AG20443 (cell line): ENCODE measurements around the gene DAB2IP.

Experiments
- DNase-seq: peaks from one replicate; pipeline ENCODE4 v3.0.0; 2012; ENCODE audit warnings: low spot score, mixed read lengths

The DAB2IP gene

DNA sequence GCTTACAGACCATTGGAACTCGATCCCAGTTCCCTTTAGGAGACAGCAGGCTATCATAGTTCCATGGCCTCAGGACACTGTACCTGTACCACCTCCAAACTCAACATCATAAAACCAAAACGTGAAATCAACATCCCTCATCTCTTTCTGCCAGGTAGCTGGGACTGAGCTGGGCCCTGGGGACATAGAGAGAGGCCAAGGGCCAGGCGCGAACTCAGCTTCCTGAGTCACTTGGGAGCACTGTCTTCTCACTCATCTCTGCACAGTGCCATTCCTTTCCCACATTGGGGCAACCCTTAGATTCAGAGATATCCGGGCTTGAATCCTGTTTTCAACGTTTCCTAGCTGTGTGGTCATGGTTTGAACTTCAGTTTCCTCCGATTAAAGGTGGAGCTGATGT is 12.2 kb downstream of the DAB2IP start:
- no peak for DNase-seq

- no peak for DNase-seq
These were observed 14.9 kb downstream of the DAB2IP start for GRCh38 chr9:121666294-121666693.

DNA sequence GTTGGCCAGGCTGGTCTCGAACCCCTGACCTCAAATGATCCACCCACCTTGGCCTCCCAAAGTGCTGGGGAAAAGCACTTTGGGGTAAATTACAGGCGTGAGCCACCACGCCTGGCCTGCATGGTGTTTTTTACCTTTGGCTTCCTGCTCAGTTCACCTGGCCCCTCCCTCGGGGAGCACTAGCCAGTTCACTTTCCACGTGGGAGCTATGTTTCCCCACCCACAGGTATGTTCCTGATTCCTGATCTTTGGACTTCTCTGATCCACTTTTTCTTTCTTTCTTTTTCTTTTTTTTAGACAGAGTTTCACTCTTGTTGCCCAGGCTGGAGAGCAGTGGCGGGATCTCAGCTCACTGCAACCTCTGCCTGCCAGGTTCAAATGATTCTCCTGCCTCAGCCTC is 15.8 kb downstream of the DAB2IP start:
- DNase-seq, result no peak

DNA sequence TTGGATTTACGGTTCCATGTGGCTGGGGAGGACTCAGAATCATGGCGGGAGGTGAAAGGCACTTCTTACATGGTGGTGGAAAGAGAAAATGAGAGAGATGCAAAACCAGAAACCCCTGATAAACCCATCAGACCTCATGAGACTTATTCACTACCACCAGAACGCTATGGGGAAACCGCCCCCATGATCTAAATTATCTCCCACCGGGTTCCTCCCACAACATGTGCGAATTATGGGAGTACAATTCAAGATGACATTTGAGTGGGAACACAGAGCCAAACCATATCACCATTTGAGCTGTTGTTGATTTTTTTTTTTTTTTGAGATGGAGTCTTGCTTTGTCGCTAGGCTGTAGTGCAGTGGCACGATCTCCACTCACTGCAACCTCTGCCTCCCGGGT is 16.5 kb downstream of the DAB2IP start:
- DNase-seq, result no peak

DNA sequence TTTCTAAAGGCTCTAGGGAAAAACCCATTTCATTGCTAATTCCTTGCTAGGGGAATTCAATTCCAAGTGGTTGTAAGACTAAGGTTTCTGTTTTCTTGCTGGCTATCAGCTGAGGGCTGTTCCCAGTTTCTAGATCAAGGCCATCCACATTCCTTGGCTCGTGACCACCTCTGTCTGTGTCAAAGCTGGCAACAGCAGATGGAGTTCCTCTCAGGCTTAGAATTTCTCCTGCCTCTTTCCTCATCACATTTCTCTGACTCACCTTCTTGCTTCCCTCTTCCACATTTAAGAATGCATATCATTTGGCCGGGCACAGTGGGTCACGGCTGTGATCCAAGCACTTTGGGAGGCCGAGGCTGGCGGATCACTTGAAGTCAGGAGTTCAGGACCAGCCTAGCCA is 19.0 kb downstream of the DAB2IP start:
- peak; percentile 39 for DNase-seq

DNA sequence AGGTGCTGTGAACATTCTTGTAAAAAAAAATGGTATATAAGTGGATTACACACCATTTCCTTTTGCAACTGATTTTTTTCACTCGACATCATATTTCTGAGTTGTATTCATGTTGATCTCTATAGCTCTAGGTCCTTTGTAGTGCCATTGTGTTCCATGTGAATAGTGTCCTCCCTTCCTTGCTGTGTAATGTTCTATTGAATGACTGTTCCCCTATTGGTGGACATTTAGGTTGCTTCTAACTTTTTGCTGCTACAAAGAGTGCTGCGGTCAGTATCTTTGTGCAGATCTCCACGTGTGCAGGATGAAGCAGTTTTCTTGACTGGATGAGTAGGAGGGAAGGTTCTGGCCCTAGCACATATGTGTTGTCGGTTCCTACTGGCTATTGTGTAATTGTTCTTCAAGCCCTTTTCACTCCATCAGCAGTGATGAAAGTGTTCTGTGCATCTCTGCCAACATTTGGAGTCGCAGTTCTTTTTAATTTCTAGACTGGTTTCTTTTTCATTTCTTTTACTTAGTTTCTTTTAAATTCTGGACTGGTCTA is 20.2 kb downstream of the DAB2IP start:
- peak; percentile 35 for DNase-seq

- DNase-seq, result no peak
These were observed 20.8 kb downstream of the DAB2IP start for GRCh38 chr9:121672213-121672612.

- DNase-seq, result no peak
These were observed 21.6 kb downstream of the DAB2IP start for GRCh38 chr9:121672986-121673385.

DNA sequence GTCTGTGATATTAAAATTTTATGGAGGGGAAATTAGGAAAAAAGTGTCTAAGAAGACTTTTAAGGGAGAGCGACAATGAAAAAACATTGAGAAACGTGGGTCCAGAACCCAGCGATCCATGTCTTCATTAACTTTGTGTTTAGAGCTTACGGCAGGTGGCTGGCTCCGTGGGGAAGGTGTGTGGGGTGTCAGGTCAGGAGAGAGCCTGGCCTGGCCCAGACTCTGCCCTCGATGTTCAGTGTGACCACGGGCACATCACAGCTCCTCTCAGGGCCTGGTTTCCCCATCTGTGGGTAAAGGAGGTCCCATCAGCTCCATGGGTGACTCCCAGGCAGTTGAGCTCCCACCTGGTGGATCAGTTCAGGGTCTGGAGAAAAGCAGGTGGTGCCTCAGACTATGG is 22.1 kb downstream of the DAB2IP start:
- DNase-seq, result no peak

- DNase-seq, result no peak
These were observed 22.6 kb downstream of the DAB2IP start for GRCh38 chr9:121674017-121674416.

DNA sequence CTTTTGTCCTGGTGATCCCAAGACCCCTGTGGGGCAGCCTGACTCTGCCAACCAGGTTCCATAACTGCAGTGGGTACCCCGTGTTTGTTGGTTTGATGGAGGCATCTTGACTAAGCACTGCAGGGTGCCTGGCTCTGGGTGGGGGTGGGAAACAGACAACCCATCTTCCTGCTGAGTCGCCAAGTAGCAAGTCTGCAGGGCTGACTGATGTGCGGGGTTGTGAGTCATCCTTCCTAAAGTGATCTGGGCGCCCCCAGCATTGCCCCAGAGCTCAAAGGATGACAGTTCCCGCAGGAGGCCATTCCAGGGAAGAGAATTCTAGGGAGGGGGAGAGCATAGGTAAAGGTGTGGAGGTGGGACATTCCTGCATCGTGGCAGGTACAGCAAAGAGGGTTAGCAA is 23.5 kb downstream of the DAB2IP start:
- no peak for DNase-seq

GRCh38 chr9:121675381-121675780 is 23.9 kb downstream of the DAB2IP start:
- DNase-seq, result no peak

DNA sequence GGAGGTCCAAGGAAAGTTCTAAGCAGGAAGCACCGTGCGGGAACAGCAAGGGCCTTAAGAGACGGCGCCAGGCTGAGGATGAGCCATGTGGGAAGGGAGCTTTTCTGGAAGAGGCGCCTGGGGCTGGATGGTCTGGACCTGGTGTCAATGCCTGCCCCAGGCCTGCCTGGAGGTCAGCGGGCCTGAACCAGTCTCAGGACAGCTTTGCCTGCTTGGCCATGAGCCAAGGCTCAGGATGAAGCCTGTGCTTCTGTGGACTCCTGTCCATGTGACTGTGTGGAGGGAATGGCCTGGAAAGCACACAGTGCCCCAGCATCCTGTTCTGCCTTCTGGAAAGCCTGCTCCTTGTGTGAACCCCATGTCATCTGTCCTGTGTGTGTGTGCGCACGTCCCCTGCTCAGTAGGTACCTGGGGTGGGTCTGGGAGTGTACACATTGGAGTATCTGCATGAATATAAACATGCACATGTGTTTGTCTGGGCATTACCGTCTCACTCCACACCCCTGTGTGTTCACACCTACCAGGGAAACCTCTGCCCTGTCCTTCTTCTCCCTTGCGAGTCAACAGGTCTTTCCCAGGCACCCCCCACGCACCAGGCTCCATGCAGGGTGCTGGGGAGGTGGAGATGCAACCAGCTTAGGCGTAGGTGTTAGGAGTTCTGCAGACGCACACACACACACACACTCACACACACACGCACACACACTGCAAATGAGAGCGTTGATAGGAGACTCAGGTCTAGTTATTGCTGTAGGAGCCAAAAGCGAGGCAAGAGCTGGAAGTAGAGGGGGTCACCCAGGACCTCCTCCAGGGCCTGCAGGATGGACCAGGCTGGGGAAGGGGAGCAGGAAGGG is 24.8 kb downstream of the DAB2IP start:
- DNase-seq, result no peak

GRCh38 chr9:121676926-121677325 is 25.5 kb downstream of the DAB2IP start:
- DNase-seq, result no peak

DNA sequence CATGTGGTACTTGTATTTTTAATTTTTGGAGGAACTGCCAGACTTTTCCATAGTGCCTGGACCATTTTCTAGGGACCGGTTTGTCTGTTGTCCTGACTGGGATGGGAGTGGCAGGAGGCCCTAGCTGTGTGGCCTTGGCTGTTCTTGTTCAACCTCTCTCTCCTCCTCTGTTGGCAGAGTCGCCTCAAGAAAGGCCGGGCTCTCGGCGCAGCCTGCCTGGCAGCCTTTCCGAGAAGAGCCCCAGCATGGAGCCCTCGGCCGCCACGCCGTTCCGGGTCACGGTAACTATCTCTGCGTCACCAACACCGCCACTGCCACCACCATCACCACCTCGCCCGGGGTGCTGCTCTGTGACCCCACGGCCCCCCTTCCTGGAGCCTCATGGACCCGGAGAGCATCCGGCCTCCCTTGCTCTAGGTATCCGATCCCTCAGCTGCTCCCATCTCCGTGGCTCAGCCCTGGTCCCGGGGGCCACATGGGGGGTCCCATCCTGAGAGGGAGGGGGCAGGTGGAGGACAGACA is 27.1 kb downstream of the DAB2IP start:
- no peak for DNase-seq

DNA sequence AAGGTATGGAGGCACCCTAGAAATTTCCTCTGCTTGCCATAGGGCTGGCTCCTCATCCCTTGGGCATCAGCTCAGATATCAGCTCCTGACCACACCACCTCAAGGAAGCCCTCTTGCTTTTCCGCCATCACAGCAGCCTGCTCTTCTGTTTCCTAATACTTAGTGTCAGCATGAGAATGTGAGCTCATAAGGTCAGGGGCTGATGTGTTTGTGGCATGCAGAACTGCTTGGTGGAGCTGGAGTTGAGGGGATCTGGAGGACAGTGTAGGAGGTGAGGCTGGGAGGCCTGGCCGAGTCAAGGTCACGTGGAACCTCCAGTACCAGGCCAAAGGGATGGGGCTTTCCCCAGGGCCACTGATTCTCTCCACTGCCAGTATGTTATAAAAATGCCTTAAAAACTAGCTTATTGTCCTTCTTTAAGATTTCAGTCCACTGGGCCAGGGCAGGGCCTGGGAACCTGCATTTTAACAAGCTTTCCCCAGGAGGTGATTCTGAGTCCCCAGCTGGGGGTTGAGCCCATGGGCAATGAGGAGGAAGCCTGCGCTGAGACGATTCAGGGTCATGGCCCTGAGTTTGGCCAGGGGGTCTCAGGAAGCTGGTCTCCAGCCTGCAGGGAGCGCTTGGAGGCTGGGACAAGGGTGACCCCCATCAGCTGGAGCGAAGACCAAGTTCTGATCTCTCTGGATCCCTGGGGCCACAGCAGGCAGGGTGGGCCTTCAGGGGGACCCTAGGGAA is 28.6 kb downstream of the DAB2IP start:
- no peak for DNase-seq

DNA sequence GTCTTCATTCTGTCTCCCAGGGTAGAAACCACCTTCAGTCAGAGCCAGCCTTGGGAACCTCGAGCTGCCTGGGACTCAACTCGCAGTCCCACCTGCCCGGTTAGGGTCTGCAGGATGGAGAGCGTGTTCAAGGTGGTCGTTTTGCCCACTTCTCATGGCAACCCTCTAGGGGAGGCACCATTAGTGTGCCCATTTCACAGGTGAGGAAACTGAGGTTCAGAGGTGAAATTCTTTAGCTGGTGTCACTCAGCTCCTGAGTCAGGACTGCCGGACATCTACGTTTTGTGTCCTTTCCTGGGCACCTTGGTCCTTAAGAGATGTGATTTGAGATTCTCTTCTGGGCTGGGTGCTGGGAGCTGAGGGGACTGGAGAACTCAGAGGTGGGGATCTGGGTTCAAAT is 30.0 kb downstream of the DAB2IP start:
- DNase-seq, result no peak

GRCh38 chr9:121682201-121682600 is 30.8 kb downstream of the DAB2IP start:
- no peak for DNase-seq

DNA sequence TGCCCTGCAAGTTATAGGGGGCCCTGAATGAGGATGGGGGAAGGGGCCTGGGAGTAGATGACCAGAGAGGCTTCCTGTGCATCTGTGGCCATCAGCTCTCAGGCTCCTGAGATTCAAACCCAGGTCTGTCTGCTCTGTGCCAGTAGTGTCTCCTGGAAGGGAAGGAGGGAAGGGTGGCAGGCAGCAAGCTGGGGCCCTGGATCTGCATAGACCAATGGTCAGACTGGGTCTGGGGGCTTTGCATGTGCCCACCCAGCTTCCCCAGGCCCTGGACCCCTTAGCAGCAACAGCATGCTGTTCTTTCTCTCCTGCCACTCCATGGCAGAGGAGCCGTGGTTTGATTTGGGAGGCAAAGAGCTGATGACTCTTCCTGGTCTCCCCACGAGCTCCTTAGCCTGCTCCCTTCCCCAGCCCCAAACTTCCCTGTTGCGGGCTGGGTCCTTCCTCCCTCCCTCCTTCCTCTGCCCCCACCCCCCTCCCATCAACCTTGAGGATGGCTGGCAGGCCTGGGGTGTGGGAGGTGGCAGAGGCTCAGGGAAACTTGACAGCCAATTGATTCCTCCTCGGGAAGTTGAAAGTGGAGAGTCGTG is 31.6 kb downstream of the DAB2IP start:
- no peak for DNase-seq

DNA sequence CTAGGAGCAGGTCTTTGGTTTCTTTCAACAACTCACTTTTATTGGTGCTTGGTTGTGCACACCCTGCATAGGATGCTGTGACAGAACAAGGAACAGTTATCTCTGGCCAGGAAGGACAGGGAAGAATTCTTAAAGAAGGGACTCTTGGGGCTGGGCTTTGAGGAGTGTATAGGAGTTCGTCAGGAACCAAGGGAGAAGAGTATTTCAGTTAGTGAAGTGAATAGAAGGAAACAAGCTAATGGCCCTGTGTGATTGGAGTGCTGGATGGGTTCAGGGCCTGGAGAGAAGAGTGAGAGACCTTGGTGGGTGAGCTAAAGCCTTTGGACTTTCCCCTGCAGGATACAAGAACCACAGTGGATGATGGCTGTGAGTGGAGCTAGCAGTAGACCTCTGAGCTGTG is 32.2 kb downstream of the DAB2IP start:
- DNase-seq, result no peak

DNA sequence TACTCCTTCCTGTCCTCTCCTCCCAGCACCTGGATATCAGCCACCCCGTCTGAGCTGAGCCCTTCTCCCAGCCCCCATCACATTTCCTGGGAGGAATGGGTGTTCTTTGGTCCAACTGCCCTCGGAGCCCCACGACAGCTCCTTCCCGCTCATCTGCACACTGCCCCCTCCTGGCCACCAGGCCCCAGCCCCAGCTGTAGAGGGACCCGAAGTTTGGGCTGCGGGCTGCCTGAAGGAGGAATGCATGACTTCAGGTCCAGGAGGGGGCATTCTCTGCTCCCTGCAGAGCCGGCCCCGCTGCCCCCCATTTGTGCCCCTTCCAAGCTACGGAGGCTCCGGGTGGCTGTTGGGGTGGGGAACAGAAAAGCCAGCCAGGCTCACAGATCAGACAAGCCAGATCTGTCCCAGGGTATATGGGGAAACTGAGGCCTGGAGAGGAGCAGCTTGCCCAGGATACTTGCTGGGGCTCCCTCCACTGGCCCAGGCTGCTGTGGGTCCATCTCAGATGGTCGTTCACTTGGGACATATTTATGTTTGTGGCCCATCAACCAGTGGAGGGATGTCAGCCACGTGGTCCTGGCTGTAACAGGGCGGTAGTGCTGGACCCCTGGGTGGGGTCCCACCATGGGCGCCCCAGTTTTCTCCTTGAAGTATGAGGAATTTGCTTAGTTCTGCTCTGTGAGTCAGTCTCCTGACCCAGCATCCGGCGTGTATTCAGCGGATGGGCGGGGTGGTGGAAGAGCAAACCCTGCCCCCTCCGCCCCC is 33.1 kb downstream of the DAB2IP start:
- peak; percentile 75 for DNase-seq
